ENCODE results near the gene GSE1. TPM values are rescaled to one million over a fixed set of nuclear protein-coding genes. Genes with fewer than 3 reads are reported as not detected.

The GSE1 gene
- total and polyA plus RNA-seq, 2 experiments from 2014 or later = 32.4 to 135 TPM

DNA sequence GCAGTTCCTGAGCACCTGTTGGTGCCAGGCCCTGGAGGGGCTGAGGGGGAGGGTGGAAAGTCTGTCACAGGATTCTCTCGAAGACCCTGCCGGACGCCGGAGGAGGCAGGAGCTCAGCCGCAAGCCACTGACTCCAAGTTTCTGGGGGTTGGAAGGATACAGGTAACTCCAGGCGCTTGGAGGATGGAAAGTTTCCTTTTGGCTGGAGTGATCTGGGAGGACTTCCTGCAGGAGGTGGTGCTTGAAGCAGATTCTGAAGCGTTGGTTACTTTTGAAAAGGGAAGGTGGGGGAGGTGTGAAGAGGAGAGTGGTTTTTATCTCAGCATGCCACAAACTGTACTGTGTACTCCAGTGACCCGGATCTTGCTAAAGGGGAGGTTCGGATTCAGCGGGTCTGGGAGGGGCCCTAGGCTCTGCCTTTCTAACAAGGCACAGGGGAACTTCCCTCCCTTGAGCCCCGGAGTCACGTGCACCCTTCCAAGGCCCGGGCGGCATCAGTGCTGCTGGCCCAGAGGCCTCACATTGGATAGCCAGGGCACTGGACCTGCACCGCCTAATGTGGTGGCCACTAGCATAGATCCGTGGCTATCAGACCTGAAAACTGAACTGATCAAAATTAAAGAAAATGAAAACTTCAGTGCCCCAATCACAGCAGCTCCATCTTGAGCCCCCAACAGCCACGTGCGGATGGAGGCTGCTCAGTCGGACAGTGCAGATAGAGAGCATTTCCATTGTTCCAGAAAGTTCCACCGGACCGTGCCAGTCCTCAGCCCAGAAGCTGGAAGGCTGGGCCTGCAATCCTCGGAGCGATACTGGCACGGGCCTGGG is 42.2 kb upstream of the GSE1 start:
- H4K20me1 ChIP-seq (replicated peaks; ENCODE audit: insufficient read depth) = no peaks in the 10 kb centered on the region; the same call in 1 of the 2 replicates
- H3K4me1 ChIP-seq (ENCODE audit: insufficient read depth) = peaks cover 65% of the 10 kb centered on the region
- H3K79me2 ChIP-seq (replicated peaks; ENCODE audit: insufficient read depth) = peaks cover 80% of the 10 kb centered on the region
- H3K27ac ChIP-seq (ENCODE audit: low read depth) = peak overlapping the region; percentile 91; the same call in 1 of the 2 replicates
- no peak for TF ChIP-seq JUNB (IDR thresholded peaks at IDR 0.05; ENCODE audit: unreplicated experiment)
- TF ChIP-seq, protein P1, sequence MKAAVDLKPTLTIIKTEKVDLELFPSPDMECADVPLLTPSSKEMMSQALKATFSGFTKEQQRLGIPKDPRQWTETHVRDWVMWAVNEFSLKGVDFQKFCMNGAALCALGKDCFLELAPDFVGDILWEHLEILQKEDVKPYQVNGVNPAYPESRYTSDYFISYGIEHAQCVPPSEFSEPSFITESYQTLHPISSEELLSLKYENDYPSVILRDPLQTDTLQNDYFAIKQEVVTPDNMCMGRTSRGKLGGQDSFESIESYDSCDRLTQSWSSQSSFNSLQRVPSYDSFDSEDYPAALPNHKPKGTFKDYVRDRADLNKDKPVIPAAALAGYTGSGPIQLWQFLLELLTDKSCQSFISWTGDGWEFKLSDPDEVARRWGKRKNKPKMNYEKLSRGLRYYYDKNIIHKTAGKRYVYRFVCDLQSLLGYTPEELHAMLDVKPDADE (IDR thresholded peaks at IDR 0.05) = no peak
- TF ChIP-seq, protein P2, sequence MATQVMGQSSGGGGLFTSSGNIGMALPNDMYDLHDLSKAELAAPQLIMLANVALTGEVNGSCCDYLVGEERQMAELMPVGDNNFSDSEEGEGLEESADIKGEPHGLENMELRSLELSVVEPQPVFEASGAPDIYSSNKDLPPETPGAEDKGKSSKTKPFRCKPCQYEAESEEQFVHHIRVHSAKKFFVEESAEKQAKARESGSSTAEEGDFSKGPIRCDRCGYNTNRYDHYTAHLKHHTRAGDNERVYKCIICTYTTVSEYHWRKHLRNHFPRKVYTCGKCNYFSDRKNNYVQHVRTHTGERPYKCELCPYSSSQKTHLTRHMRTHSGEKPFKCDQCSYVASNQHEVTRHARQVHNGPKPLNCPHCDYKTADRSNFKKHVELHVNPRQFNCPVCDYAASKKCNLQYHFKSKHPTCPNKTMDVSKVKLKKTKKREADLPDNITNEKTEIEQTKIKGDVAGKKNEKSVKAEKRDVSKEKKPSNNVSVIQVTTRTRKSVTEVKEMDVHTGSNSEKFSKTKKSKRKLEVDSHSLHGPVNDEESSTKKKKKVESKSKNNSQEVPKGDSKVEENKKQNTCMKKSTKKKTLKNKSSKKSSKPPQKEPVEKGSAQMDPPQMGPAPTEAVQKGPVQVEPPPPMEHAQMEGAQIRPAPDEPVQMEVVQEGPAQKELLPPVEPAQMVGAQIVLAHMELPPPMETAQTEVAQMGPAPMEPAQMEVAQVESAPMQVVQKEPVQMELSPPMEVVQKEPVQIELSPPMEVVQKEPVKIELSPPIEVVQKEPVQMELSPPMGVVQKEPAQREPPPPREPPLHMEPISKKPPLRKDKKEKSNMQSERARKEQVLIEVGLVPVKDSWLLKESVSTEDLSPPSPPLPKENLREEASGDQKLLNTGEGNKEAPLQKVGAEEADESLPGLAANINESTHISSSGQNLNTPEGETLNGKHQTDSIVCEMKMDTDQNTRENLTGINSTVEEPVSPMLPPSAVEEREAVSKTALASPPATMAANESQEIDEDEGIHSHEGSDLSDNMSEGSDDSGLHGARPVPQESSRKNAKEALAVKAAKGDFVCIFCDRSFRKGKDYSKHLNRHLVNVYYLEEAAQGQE (IDR thresholded peaks at IDR 0.05; ENCODE audit: unreplicated experiment) = no peak
- TF ChIP-seq NANOG (IDR thresholded peaks at IDR 0.05; ENCODE audit: borderline replicate concordance) = no peak
- no peak for TF ChIP-seq POLR2AphosphoS5 (IDR thresholded peaks at IDR 0.05; ENCODE audit: low read depth)
- TF ChIP-seq EZH2phosphoT487 (IDR thresholded peaks at IDR 0.05; ENCODE audit: unreplicated experiment) = no peak
- TF ChIP-seq EZH2 (IDR thresholded peaks at IDR 0.05; ENCODE audit: low read depth, unreplicated experiment) = no peak
- no peak for TF ChIP-seq ZNF331 (CRISPR knock-in tag; IDR thresholded peaks at IDR 0.05; ENCODE audit: low read depth)
- TF ChIP-seq, protein P3, sequence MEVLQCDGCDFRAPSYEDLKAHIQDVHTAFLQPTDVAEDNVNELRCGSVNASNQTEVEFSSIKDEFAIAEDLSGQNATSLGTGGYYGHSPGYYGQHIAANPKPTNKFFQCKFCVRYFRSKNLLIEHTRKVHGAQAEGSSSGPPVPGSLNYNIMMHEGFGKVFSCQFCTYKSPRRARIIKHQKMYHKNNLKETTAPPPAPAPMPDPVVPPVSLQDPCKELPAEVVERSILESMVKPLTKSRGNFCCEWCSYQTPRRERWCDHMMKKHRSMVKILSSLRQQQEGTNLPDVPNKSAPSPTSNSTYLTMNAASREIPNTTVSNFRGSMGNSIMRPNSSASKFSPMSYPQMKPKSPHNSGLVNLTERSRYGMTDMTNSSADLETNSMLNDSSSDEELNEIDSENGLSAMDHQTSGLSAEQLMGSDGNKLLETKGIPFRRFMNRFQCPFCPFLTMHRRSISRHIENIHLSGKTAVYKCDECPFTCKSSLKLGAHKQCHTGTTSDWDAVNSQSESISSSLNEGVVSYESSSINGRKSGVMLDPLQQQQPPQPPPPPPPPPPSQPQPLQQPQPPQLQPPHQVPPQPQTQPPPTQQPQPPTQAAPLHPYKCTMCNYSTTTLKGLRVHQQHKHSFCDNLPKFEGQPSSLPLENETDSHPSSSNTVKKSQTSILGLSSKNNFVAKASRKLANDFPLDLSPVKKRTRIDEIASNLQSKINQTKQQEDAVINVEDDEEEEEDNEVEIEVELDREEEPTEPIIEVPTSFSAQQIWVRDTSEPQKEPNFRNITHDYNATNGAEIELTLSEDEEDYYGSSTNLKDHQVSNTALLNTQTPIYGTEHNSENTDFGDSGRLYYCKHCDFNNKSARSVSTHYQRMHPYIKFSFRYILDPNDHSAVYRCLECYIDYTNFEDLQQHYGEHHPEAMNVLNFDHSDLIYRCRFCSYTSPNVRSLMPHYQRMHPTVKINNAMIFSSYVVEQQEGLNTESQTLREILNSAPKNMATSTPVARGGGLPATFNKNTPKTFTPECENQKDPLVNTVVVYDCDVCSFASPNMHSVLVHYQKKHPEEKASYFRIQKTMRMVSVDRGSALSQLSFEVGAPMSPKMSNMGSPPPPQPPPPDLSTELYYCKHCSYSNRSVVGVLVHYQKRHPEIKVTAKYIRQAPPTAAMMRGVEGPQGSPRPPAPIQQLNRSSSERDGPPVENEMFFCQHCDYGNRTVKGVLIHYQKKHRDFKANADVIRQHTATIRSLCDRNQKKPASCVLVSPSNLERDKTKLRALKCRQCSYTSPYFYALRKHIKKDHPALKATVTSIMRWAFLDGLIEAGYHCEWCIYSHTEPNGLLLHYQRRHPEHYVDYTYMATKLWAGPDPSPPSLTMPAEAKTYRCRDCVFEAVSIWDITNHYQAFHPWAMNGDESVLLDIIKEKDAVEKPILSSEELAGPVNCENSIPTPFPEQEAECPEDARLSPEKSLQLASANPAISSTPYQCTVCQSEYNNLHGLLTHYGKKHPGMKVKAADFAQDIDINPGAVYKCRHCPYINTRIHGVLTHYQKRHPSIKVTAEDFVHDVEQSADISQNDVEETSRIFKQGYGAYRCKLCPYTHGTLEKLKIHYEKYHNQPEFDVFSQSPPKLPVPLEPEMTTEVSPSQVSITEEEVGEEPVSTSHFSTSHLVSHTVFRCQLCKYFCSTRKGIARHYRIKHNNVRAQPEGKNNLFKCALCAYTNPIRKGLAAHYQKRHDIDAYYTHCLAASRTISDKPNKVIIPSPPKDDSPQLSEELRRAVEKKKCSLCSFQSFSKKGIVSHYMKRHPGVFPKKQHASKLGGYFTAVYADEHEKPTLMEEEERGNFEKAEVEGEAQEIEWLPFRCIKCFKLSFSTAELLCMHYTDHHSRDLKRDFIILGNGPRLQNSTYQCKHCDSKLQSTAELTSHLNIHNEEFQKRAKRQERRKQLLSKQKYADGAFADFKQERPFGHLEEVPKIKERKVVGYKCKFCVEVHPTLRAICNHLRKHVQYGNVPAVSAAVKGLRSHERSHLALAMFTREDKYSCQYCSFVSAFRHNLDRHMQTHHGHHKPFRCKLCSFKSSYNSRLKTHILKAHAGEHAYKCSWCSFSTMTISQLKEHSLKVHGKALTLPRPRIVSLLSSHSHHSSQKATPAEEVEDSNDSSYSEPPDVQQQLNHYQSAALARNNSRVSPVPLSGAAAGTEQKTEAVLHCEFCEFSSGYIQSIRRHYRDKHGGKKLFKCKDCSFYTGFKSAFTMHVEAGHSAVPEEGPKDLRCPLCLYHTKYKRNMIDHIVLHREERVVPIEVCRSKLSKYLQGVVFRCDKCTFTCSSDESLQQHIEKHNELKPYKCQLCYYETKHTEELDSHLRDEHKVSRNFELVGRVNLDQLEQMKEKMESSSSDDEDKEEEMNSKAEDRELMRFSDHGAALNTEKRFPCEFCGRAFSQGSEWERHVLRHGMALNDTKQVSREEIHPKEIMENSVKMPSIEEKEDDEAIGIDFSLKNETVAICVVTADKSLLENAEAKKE (CRISPR knock-in tag; IDR thresholded peaks at IDR 0.05) = no peak
- no peak for TF ChIP-seq CREB1 (CRISPR knock-in tag; IDR thresholded peaks at IDR 0.05; ENCODE audit: low read depth)
- TF ChIP-seq ZNF114 (CRISPR knock-in tag; IDR thresholded peaks at IDR 0.05) = no peak
- no peak for TF ChIP-seq STAT1 (IDR thresholded peaks at IDR 0.05; ENCODE audit: unreplicated experiment)
- TF ChIP-seq, protein P4, sequence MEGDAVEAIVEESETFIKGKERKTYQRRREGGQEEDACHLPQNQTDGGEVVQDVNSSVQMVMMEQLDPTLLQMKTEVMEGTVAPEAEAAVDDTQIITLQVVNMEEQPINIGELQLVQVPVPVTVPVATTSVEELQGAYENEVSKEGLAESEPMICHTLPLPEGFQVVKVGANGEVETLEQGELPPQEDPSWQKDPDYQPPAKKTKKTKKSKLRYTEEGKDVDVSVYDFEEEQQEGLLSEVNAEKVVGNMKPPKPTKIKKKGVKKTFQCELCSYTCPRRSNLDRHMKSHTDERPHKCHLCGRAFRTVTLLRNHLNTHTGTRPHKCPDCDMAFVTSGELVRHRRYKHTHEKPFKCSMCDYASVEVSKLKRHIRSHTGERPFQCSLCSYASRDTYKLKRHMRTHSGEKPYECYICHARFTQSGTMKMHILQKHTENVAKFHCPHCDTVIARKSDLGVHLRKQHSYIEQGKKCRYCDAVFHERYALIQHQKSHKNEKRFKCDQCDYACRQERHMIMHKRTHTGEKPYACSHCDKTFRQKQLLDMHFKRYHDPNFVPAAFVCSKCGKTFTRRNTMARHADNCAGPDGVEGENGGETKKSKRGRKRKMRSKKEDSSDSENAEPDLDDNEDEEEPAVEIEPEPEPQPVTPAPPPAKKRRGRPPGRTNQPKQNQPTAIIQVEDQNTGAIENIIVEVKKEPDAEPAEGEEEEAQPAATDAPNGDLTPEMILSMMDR (conservative IDR thresholded peaks at IDR 0.05; ENCODE audit: low read depth in 2 of 2) = no peak
- Mint-ChIP-seq H3K36me3 (ENCODE audit: low read depth) (peaks cover 14% of the 10 kb centered on the region), H3K27ac (no peak overlapping the region), H3K9me3 (peaks cover 6% of the 10 kb centered on the region), H3K4me3 (peak overlapping the region; percentile 5; the same call in 1 of the 3 replicates), H3K27me3 (ENCODE audit: insufficient read depth, low read depth, poor library complexity) (peaks cover 21% of the 10 kb centered on the region), H3K4me1 (peaks cover 75% of the 10 kb centered on the region)
- H3K27me3 ChIP-seq (ENCODE audit: insufficient read depth) = no peaks in the 10 kb centered on the region
- no peaks in the 10 kb centered on the region for H3K36me3 ChIP-seq (ENCODE audit: insufficient read depth)
- peaks cover 37% of the 10 kb centered on the region for H3F3A ChIP-seq (replicated peaks; ENCODE audit: low read depth)
- H3K9me2 ChIP-seq (ENCODE audit: insufficient read depth) = no peaks in the 10 kb centered on the region
- 0 out of 2 replicates have a peak overlapping the region, but pooled peaks have one; percentile 7 for H3K4me3 ChIP-seq
- H3K4me2 ChIP-seq = peak overlapping the region; percentile 74
- ATAC-seq = no peak
- H2AFZ ChIP-seq = no peak overlapping the region
- DNase-seq (ENCODE audit: low spot score) = no peak
